ENCODE measurements around the gene ORC4.

ORC4 gene

GRCh38 chr2:147977679-147978078 lies 42.9 kb downstream of the ORC4 start:
- Histone ChIP-seq H3K18ac (ENCODE audit: low read depth in 1 of 2, low read length in 2 of 2) (no peak overlapping the region), H2AK5ac (ENCODE audit: low read length, severe bottlenecking) (no peak overlapping the region), H2AFZ (ENCODE audit: low read depth, low read length) (no peak overlapping the region), H3K9ac (ENCODE audit: low read length) (no peak overlapping the region), H4K8ac (ENCODE audit: low read length) (no peak overlapping the region), H2BK15ac (ENCODE audit: low read depth, poor library complexity, severe bottlenecking) (no peak overlapping the region), H3K23ac (ENCODE audit: low read length in 2 of 2) (no peak overlapping the region), H3K4ac (ENCODE audit: low read depth in 1 of 2, low read length in 2 of 2) (no peak overlapping the region), H3K9me3 (ENCODE audit: control insufficient read depth, low read length) (peaks cover 3% of the 10 kb centered on the region), H3K4me2 (ENCODE audit: low read length, poor library complexity, severe bottlenecking) (no peak overlapping the region), H2BK120ac (ENCODE audit: low read depth, low read length) (no peak overlapping the region), H3K27ac (ENCODE audit: low read length, poor library complexity, severe bottlenecking) (no peak overlapping the region), H3K79me1 (replicated peaks; ENCODE audit: low read length, poor library complexity, severe bottlenecking) (peaks cover 21% of the 10 kb centered on the region), H2BK5ac (ENCODE audit: low read depth, low read length, poor library complexity, severe bottlenecking) (no peak overlapping the region), H3K27me3 (ENCODE audit: control insufficient read depth in 1 of 2, insufficient read depth in 1 of 2, low read length in 2 of 2) (no peaks in the 10 kb centered on the region), H2BK12ac (ENCODE audit: low read length in 2 of 2) (no peak overlapping the region), H3K14ac (ENCODE audit: low read length in 2 of 2) (no peak overlapping the region), H4K91ac (ENCODE audit: low read length) (no peak overlapping the region), H3K4me3 (ENCODE audit: insufficient read depth in 1 of 2, low read depth in 1 of 2, low read length in 2 of 2) (no peak overlapping the region), H3K4me1 (ENCODE audit: control insufficient read depth, insufficient read depth, low read depth, low read length) (no peaks in the 10 kb centered on the region), H3K36me3 (ENCODE audit: control insufficient read depth in 1 of 2, insufficient read depth in 2 of 2, low read depth in 1 of 2, low read length in 2 of 2) (peaks cover 5 to 11% of the 10 kb centered on the region in 2 experiments)
- 96% methylated on average over 3 of the region's 3 CpGs for WGBS
- no peak for DNase-seq

GRCh38 chr2:147976102-147976501 lies 44.4 kb downstream of the ORC4 start:
- no peak overlapping the region for H3K4ac ChIP-seq (ENCODE audit: low read depth in 1 of 2, low read length in 2 of 2)
- H3K4me2 ChIP-seq (ENCODE audit: low read length, poor library complexity, severe bottlenecking) = no peak overlapping the region
- no peak overlapping the region for H3K18ac ChIP-seq (ENCODE audit: low read depth in 1 of 2, low read length in 2 of 2)
- H3K79me1 ChIP-seq (replicated peaks; ENCODE audit: low read length, poor library complexity, severe bottlenecking) = peaks cover 20% of the 10 kb centered on the region
- WGBS = 100% methylated on average over 1 of the region's 2 CpGs
- H4K8ac ChIP-seq (ENCODE audit: low read length) = no peak overlapping the region
- H3K9me3 ChIP-seq (ENCODE audit: control insufficient read depth, low read length) = peaks cover 3% of the 10 kb centered on the region
- no peak overlapping the region for H3K23ac ChIP-seq (ENCODE audit: low read length in 2 of 2)
- no peaks in the 10 kb centered on the region for H3K4me1 ChIP-seq (ENCODE audit: control insufficient read depth, insufficient read depth, low read depth, low read length)
- H3K27me3 ChIP-seq (ENCODE audit: control insufficient read depth in 1 of 2, insufficient read depth in 1 of 2, low read length in 2 of 2) = no peaks in the 10 kb centered on the region
- H2AFZ ChIP-seq (ENCODE audit: low read depth, low read length) = no peak overlapping the region
- no peak overlapping the region for H3K14ac ChIP-seq (ENCODE audit: low read length in 2 of 2)
- H3K36me3 ChIP-seq (ENCODE audit: control insufficient read depth in 1 of 2, insufficient read depth in 2 of 2, low read depth in 1 of 2, low read length in 2 of 2) = peaks cover 11% of the 10 kb centered on the region in 2 experiments
- H3K9ac ChIP-seq (ENCODE audit: low read length) = no peak overlapping the region
- no peak overlapping the region for H4K91ac ChIP-seq (ENCODE audit: low read length)
- H3K27ac ChIP-seq (ENCODE audit: low read length, poor library complexity, severe bottlenecking) = no peak overlapping the region
- no peak for DNase-seq
- H3K4me3 ChIP-seq (ENCODE audit: insufficient read depth in 1 of 2, low read depth in 1 of 2, low read length in 2 of 2) = no peak overlapping the region
- H2AK5ac ChIP-seq (ENCODE audit: low read length, severe bottlenecking) = no peak overlapping the region
- no peak overlapping the region for H2BK120ac ChIP-seq (ENCODE audit: low read depth, low read length)
- H2BK15ac ChIP-seq (ENCODE audit: low read depth, poor library complexity, severe bottlenecking) = no peak overlapping the region
- no peak overlapping the region for H2BK12ac ChIP-seq (ENCODE audit: low read length in 2 of 2)
- no peak overlapping the region for H2BK5ac ChIP-seq (ENCODE audit: low read depth, low read length, poor library complexity, severe bottlenecking)

GRCh38 chr2:147968571-147968970 lies 52.0 kb downstream of the ORC4 start:
- WGBS = 100% methylated on average over 2 of the region's 2 CpGs
- Histone ChIP-seq H3K27me3 (ENCODE audit: control insufficient read depth in 1 of 2, insufficient read depth in 1 of 2, low read length in 2 of 2) (no peaks in the 10 kb centered on the region), H3K36me3 (ENCODE audit: control insufficient read depth in 1 of 2, insufficient read depth in 2 of 2, low read depth in 1 of 2, low read length in 2 of 2) (peaks cover 1 to 32% of the 10 kb centered on the region in 2 experiments), H3K27ac (ENCODE audit: low read length, poor library complexity, severe bottlenecking) (no peak overlapping the region), H3K4ac (ENCODE audit: low read depth in 1 of 2, low read length in 2 of 2) (no peak overlapping the region), H3K4me1 (ENCODE audit: control insufficient read depth, insufficient read depth, low read depth, low read length) (no peaks in the 10 kb centered on the region), H3K79me1 (replicated peaks; ENCODE audit: low read length, poor library complexity, severe bottlenecking) (peaks cover 5% of the 10 kb centered on the region), H2BK120ac (ENCODE audit: low read depth, low read length) (no peak overlapping the region), H2AK5ac (ENCODE audit: low read length, severe bottlenecking) (no peak overlapping the region), H4K91ac (ENCODE audit: low read length) (no peak overlapping the region), H3K9me3 (ENCODE audit: control insufficient read depth, low read length) (peaks cover 32% of the 10 kb centered on the region), H3K23ac (ENCODE audit: low read length in 2 of 2) (no peak overlapping the region), H2BK15ac (ENCODE audit: low read depth, poor library complexity, severe bottlenecking) (no peak overlapping the region), H2BK5ac (ENCODE audit: low read depth, low read length, poor library complexity, severe bottlenecking) (no peak overlapping the region), H3K4me2 (ENCODE audit: low read length, poor library complexity, severe bottlenecking) (no peak overlapping the region), H3K4me3 (ENCODE audit: insufficient read depth in 1 of 2, low read depth in 1 of 2, low read length in 2 of 2) (no peak overlapping the region), H2BK12ac (ENCODE audit: low read length in 2 of 2) (no peak overlapping the region), H3K14ac (ENCODE audit: low read length in 2 of 2) (no peak overlapping the region), H4K8ac (ENCODE audit: low read length) (no peak overlapping the region), H3K18ac (ENCODE audit: low read depth in 1 of 2, low read length in 2 of 2) (no peak overlapping the region), H2AFZ (ENCODE audit: low read depth, low read length) (no peak overlapping the region), H3K9ac (ENCODE audit: low read length) (no peak overlapping the region)
- DNase-seq = no peak

GRCh38 chr2:147952118-147952517 lies 68.4 kb downstream of the ORC4 start:
- Histone ChIP-seq H3K9ac (ENCODE audit: low read length) (no peak overlapping the region), H3K9me3 (ENCODE audit: control insufficient read depth, low read length) (no peaks in the 10 kb centered on the region), H3K23ac (ENCODE audit: low read length in 2 of 2) (no peak overlapping the region), H2BK12ac (ENCODE audit: low read length in 2 of 2) (no peak overlapping the region), H2BK5ac (ENCODE audit: low read depth, low read length, poor library complexity, severe bottlenecking) (no peak overlapping the region), H2BK15ac (ENCODE audit: low read depth, poor library complexity, severe bottlenecking) (no peak overlapping the region), H3K36me3 (ENCODE audit: control insufficient read depth in 1 of 2, insufficient read depth in 2 of 2, low read depth in 1 of 2, low read length in 2 of 2) (peaks cover 0 to 46% of the 10 kb centered on the region in 2 experiments), H2AK5ac (ENCODE audit: low read length, severe bottlenecking) (no peak overlapping the region), H2AFZ (ENCODE audit: low read depth, low read length) (no peak overlapping the region), H2BK120ac (ENCODE audit: low read depth, low read length) (no peak overlapping the region), H3K4me2 (ENCODE audit: low read length, poor library complexity, severe bottlenecking) (no peak overlapping the region), H3K27ac (ENCODE audit: low read length, poor library complexity, severe bottlenecking) (no peak overlapping the region), H3K18ac (ENCODE audit: low read depth in 1 of 2, low read length in 2 of 2) (no peak overlapping the region), H3K4ac (ENCODE audit: low read depth in 1 of 2, low read length in 2 of 2) (no peak overlapping the region), H4K8ac (ENCODE audit: low read length) (no peak overlapping the region), H3K4me1 (ENCODE audit: control insufficient read depth, insufficient read depth, low read depth, low read length) (no peaks in the 10 kb centered on the region), H4K91ac (ENCODE audit: low read length) (no peak overlapping the region), H3K27me3 (ENCODE audit: control insufficient read depth in 1 of 2, insufficient read depth in 1 of 2, low read length in 2 of 2) (no peaks in the 10 kb centered on the region), H3K79me1 (replicated peaks; ENCODE audit: low read length, poor library complexity, severe bottlenecking) (no peaks in the 10 kb centered on the region), H3K14ac (ENCODE audit: low read length in 2 of 2) (no peak overlapping the region), H3K4me3 (ENCODE audit: insufficient read depth in 1 of 2, low read depth in 1 of 2, low read length in 2 of 2) (no peak overlapping the region)
- DNase-seq = no peak
